Parathyroid adenoma (tissue), 2 donors: ENCODE measurements around the gene LUC7L3.

Source experiments
- H2AFZ ChIP-seq: fragments of 300-600 bp; sonication (generic); one replicate; pipeline ENCODE4 v1.7.0; 2017; ENCODE audit warnings: antibody characterized with exemption, mild to moderate bottlenecking
- H3K27ac ChIP-seq: fragments of 300-600 bp; sonication (generic); one replicate; pipeline ENCODE4 v1.7.0; 2017
- H3K27me3 ChIP-seq: fragments of 300-600 bp; sonication (generic); one replicate; pipeline ENCODE4 v1.7.0; 2017; ENCODE audit warnings: low read length; ENCODE audit not compliant: control insufficient read depth, insufficient read depth
- H3K36me3 ChIP-seq: fragments of 300-600 bp; sonication (generic); one replicate; pipeline ENCODE4 v1.7.0; 2017; ENCODE audit warnings: low read length; ENCODE audit not compliant: control insufficient read depth, insufficient read depth
- H3K4me1 ChIP-seq: fragments of 300-600 bp; sonication (generic); one replicate; pipeline ENCODE4 v1.7.0; 2017; ENCODE audit warnings: control low read depth
- H3K4me2 ChIP-seq: fragments of 300-600 bp; sonication (generic); one replicate; pipeline ENCODE4 v1.7.0; 2017; ENCODE audit warnings: low read length
- H3K4me3 ChIP-seq: fragments of 300-600 bp; sonication (generic); one replicate; pipeline ENCODE4 v1.7.0; 2017; ENCODE audit warnings: low read depth, low read length
- H3K79me2 ChIP-seq: fragments of 300-600 bp; sonication (generic); one replicate; pipeline ENCODE4 v1.7.0; 2017; ENCODE audit warnings: control low read depth
- H3K9ac ChIP-seq: fragments of 300-600 bp; sonication (generic); one replicate; pipeline ENCODE4 v1.7.0; 2017; ENCODE audit warnings: mild to moderate bottlenecking
- H3K9me3 ChIP-seq: fragments of 300-600 bp; sonication (generic); one replicate; pipeline ENCODE4 v1.7.0; 2017; ENCODE audit warnings: low read length; ENCODE audit not compliant: control insufficient read depth
- CTCF ChIP-seq: fragments of 300-600 bp; sonication (generic); IDR thresholded peaks from one replicate; pipeline ENCODE4 v1.7.0; 2017; ENCODE audit warnings: antibody characterized with exemption, mild to moderate bottlenecking
- donor health status: primary hyperparathyroidism.

Gene LUC7L3

GRCh38 chr17:50764734-50765149 is 45.3 kb downstream of the LUC7L3 start:
- Histone ChIP-seq H3K27me3 (no peaks in the 10 kb centered on the region), H2AFZ (peak overlapping the region; percentile 21), H3K36me3 (no peaks in the 10 kb centered on the region), H3K9ac (no peak overlapping the region), H3K4me3 (no peak overlapping the region), H3K4me1 (peaks cover 3% of the 10 kb centered on the region), H3K79me2 (no peaks in the 10 kb centered on the region), H3K27ac (no peak overlapping the region), H3K9me3 (no peaks in the 10 kb centered on the region), H3K4me2 (no peak overlapping the region)
- TF ChIP-seq CTCF: no peak

GRCh38 chr17:50765454-50766221 is 46.2 kb downstream of the LUC7L3 start:
- Histone ChIP-seq H3K27me3 (no peaks in the 10 kb centered on the region), H3K4me2 (no peak overlapping the region), H3K4me1 (peaks cover 3% of the 10 kb centered on the region), H3K4me3 (no peak overlapping the region), H3K9me3 (no peaks in the 10 kb centered on the region), H3K27ac (no peak overlapping the region), H3K36me3 (no peaks in the 10 kb centered on the region), H2AFZ (no peak overlapping the region), H3K9ac (no peak overlapping the region), H3K79me2 (no peaks in the 10 kb centered on the region)
- TF ChIP-seq CTCF: no peak

DNA sequence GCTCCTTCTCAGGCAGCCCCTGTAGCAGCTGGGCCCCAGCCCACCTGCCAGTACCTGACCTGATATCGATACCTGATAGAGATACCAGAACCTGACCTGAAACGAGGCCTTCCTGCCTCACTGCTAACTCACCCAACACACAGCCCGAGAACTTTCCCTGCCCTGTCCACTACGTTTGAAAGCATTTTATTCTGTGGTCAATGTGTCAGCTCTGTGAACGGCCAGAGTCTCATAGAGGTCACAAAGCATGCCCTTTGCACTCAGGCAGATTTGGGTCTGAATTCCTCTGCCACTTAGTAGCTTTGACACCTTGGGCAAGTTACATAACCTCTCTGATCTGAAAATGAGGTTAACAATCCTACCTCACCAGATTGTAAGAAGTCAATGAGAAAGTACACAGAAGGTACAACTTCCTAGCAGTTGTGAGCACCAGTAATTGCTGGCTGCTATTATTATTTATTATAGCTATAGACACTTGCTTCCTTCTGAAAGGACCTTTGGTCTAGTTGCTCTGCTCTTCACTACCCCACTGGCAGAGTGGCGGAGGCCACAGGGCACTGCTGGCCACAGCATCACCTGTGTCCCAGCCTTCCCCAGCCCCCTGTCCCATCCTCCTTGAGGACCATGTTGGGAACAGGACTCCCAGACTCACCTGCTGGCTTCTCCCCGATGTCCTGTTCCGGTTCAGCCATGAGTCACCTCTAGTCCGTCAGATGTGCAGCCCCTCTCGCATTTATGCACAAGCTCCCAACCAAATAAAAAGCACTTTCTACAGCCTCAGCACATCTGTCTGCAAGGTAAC is 47.0 kb downstream of the LUC7L3 start:
- TF ChIP-seq CTCF: no peak
- H3K4me3 ChIP-seq: no peak overlapping the region
- no peaks in the 10 kb centered on the region for H3K79me2 ChIP-seq
- H3K9ac ChIP-seq: no peak overlapping the region
- no peaks in the 10 kb centered on the region for H3K27me3 ChIP-seq
- H3K4me1 ChIP-seq: peaks cover 3% of the 10 kb centered on the region
- H3K36me3 ChIP-seq: no peaks in the 10 kb centered on the region
- no peak overlapping the region for H2AFZ ChIP-seq
- H3K4me2 ChIP-seq: no peak overlapping the region
- H3K9me3 ChIP-seq: no peaks in the 10 kb centered on the region
- no peak overlapping the region for H3K27ac ChIP-seq

GRCh38 chr17:50767030-50767429 is 47.6 kb downstream of the LUC7L3 start:
- Histone ChIP-seq H2AFZ (no peak overlapping the region), H3K9me3 (no peaks in the 10 kb centered on the region), H3K4me3 (no peak overlapping the region), H3K9ac (no peak overlapping the region), H3K27ac (no peak overlapping the region), H3K4me1 (peaks cover 3% of the 10 kb centered on the region), H3K27me3 (no peaks in the 10 kb centered on the region), H3K36me3 (no peaks in the 10 kb centered on the region), H3K79me2 (no peaks in the 10 kb centered on the region), H3K4me2 (no peak overlapping the region)
- no peak for TF ChIP-seq CTCF
